Activated T-helper 17 cell treated with anti-CD3 and anti-CD28 coated beads, Interleukin-2, amount 50 U/mL, for 72 hours (primary cell): Measurements from ENCODE around the gene GLB1L. TPM values are rescaled to one million over a fixed set of nuclear protein-coding genes. Genes with fewer than 3 reads are reported as not detected.
A peak's percentile ranks its signal among the peaks of the same experiment; 100 is the strongest.

Experiments
- ATAC-seq: fragments of 150-1000 bp; cut with Tn5 transposase; replicated peaks from 2 replicates; pipeline ENCODE4 v1.10.0; 2021; ENCODE audit warnings: mild to moderate bottlenecking, moderate library complexity
- H3K27ac Mint-ChIP-seq: one replicate; pipeline ENCODE4 v1.8.0; 2022; ENCODE audit warnings: mixed read lengths
- H3K27me3 Mint-ChIP-seq: one replicate; pipeline ENCODE4 v1.8.0; 2022; ENCODE audit warnings: mixed read lengths
- H3K36me3 Mint-ChIP-seq: one replicate; pipeline ENCODE4 v1.8.0; 2022; ENCODE audit warnings: low read depth, mild to moderate bottlenecking, mixed read lengths
- H3K4me1 Mint-ChIP-seq: one replicate; pipeline ENCODE4 v1.8.0; 2022; ENCODE audit warnings: mixed read lengths
- H3K4me3 Mint-ChIP-seq: one replicate; pipeline ENCODE4 v1.8.0; 2022; ENCODE audit warnings: mild to moderate bottlenecking, mixed read lengths
- H3K9me3 Mint-ChIP-seq: one replicate; pipeline ENCODE4 v1.8.0; 2022; ENCODE audit warnings: mixed read lengths
- total RNA-seq, 2 donors: library from RNA; stranded (reverse); gene quantifications; one replicate each; pipeline ENCODE4 v1.2.3, GENCODE V29; 2022

GLB1L gene
- total RNA-seq, 2 donors from 2014 or later: 2.8 to 5.3 TPM

DNA sequence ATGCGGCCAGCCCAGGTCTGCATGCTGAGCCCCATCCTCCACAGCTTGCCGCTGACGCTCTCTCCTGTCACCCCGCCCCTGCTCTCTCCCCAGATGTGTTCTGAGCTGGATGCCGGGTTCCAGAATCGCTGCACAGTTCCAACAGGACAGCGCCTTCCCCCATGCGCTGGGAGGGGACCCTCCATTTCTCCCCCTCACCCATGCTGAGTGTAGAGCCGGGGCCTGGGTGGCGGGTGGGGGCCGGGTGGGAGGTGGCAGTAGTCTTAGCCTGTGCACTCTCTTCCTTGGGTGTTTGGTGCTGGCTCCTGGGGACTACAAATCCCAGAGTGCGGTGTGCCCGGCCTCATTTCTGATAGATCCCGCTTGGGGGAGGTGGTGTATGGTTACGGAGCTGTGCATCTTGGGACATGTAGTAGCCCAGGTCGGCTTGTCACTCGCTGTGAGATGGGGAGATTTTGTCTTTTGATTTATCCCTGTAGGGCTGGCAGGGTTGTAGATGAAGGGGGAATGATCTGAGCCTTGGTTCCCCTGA, 40.7 kb upstream of the GLB1L start:
- ATAC-seq: no peak
- no peak overlapping the region for H3K4me3 Mint-ChIP-seq
- H3K4me1 Mint-ChIP-seq: peaks cover 9% of the 10 kb centered on the region
- peak overlapping the region; percentile 17 for H3K27ac Mint-ChIP-seq
- H3K27me3 Mint-ChIP-seq: no peaks in the 10 kb centered on the region
- peaks cover 40% of the 10 kb centered on the region for H3K36me3 Mint-ChIP-seq
- H3K9me3 Mint-ChIP-seq: no peaks in the 10 kb centered on the region

DNA sequence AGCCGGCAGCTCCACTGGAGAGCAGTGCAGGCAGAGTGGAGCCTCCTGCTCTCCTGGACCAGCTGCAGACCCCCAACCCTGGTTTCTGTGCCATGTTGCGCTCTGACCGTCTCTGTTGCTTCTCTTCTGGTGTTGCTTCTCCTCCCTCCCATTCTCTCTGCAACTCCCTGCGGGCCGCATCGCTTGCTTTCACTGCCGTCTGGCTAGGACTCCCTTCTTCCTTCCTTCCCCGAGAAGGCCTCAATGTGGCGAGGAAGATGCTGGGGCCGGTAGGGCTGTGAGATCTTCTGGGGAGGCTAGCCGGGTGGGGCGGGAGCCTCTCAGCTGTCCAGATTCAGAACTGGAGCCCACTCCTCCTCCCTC, 40.1 kb upstream of the GLB1L start:
- peaks cover 15% of the 10 kb centered on the region for H3K4me1 Mint-ChIP-seq
- H3K27ac Mint-ChIP-seq: peak overlapping the region; percentile 50
- no peak overlapping the region for H3K4me3 Mint-ChIP-seq
- H3K27me3 Mint-ChIP-seq: no peaks in the 10 kb centered on the region
- no peaks in the 10 kb centered on the region for H3K9me3 Mint-ChIP-seq
- peaks cover 46% of the 10 kb centered on the region for H3K36me3 Mint-ChIP-seq
- no peak for ATAC-seq

DNA sequence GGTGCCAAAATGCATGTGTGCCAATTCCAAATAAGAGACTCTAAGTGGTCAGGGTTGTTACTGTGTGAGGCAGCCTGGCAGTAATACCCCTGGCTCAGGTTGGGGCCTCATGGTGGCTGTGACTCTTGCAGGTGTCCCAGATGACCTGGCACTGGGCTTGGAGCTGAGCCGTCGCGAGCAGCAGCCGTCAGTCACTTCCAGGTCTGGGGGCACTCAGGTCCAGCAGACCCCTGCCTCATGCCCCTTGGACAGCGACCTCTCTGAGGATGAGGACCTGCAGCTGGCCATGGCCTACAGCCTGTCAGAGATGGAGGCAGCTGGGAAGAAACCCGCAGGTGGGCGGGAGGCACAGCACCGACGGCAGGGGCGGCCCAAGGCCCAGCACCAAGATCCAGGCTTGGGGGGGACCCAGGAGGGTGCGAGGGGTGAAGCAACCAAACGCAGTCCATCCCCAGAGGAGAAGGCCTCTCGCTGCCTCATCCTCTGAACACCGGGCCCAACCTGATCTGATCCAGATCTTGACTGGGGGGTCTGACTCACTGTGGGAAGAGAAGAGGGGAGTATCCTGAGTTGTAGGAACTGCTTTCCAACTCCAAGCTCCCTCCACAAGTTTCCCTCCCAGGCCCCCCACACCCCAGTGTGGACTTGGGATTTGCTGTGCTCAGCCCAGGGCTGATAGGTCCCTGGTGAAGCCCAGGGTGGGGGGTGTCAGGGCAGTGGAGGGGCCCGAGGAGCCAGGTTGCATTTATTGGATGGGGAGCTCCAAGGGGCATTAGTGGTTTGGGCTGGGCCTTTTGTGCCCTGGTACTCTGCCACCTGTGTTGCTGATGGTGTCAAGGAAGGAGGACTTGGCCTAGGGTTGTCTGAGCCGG, 39.5 kb upstream of the GLB1L start:
- H3K4me1 Mint-ChIP-seq: peaks cover 17% of the 10 kb centered on the region
- H3K27me3 Mint-ChIP-seq: no peaks in the 10 kb centered on the region
- H3K4me3 Mint-ChIP-seq: no peak overlapping the region
- H3K9me3 Mint-ChIP-seq: no peaks in the 10 kb centered on the region
- ATAC-seq: no peak
- H3K27ac Mint-ChIP-seq: peak overlapping the region; percentile 50
- H3K36me3 Mint-ChIP-seq: peaks cover 52% of the 10 kb centered on the region

DNA sequence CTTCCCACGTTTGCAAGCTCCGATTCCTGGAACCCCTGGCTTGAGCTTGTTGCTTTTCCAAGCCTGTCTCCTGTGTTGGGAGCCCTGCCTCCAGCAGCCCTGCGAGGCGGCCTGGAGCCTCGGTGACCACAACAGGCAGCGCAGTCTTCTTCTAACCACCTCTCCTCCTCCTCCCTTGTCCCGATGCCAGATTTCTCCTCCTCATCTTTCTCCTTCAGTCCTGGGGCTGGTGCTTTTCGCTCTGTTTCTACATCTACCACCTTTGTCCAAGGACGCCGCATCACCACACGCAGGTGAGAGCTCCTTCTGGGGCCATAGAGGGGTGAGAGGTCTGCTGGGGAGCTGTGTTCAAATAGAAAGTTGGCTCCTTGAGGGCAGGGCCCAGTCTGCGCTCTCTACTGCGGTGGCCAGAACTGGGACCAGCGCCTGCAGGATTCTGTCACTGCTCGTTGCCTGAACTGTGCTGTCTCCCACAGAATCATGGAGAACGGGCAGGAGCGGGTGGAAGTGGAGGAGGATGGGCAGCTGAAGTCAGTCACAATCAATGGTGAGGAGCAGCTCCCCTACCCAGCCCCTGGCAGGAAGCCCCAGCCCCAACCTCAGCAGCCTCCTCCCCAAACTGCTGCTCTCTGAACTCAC, 37.8 kb upstream of the GLB1L start:
- Mint-ChIP-seq H3K4me1 (peaks cover 19% of the 10 kb centered on the region), H3K4me3 (peak overlapping the region; percentile 87), H3K27ac (peak overlapping the region; percentile 78), H3K36me3 (peaks cover 56% of the 10 kb centered on the region), H3K27me3 (no peaks in the 10 kb centered on the region), H3K9me3 (no peaks in the 10 kb centered on the region)
- no peak for ATAC-seq

GRCh38 chr2:219282375-219282774, 37.1 kb upstream of the GLB1L start:
- no peak for ATAC-seq
- Mint-ChIP-seq H3K36me3 (peaks cover 56% of the 10 kb centered on the region), H3K27ac (peak overlapping the region; percentile 78), H3K27me3 (no peaks in the 10 kb centered on the region), H3K4me1 (peaks cover 24% of the 10 kb centered on the region), H3K9me3 (no peaks in the 10 kb centered on the region), H3K4me3 (peak overlapping the region; percentile 87)

GRCh38 chr2:219281588-219281987, 36.3 kb upstream of the GLB1L start:
- Mint-ChIP-seq H3K36me3 (peaks cover 56% of the 10 kb centered on the region), H3K27me3 (no peaks in the 10 kb centered on the region), H3K4me1 (peaks cover 24% of the 10 kb centered on the region), H3K27ac (peak overlapping the region; percentile 96), H3K9me3 (no peaks in the 10 kb centered on the region), H3K4me3 (peak overlapping the region; percentile 87)
- no peak for ATAC-seq

GRCh38 chr2:219280651-219281050, 35.4 kb upstream of the GLB1L start:
- H3K4me1 Mint-ChIP-seq: peaks cover 24% of the 10 kb centered on the region
- H3K36me3 Mint-ChIP-seq: peaks cover 56% of the 10 kb centered on the region
- H3K27me3 Mint-ChIP-seq: no peaks in the 10 kb centered on the region
- no peaks in the 10 kb centered on the region for H3K9me3 Mint-ChIP-seq
- peak overlapping the region; percentile 96 for H3K27ac Mint-ChIP-seq
- H3K4me3 Mint-ChIP-seq: peak overlapping the region; percentile 87
- no peak for ATAC-seq

DNA sequence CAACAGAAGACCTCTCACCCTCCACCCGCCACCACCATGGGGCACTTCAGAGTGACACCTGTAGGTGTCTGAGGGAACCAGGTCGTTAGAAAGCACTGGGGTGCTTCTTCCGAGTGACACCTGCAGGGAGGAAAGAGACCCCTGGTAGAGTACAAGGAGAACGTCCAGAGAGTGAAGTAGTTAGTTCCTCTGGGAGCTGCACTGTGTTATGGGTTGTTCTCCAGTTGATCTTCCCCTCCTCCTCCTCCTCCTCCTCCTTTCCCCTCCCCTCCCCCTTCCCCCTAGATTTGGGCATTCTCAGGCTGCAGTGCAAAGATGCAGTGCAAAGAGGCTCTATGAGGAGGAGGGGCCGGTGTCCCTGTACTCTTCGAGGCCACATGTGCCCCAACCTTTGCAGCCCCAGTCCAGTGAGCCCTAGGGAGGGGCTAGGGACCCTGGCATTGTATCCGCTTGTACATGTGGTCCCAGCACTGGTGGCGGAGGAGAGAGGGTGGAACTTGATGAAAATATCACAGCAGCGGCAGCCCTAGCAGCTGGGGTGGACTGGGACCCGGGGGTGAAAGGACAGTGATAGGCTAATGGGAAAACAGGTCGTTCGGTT, 34.8 kb upstream of the GLB1L start:
- ATAC-seq: no peak
- H3K27me3 Mint-ChIP-seq: no peaks in the 10 kb centered on the region
- no peaks in the 10 kb centered on the region for H3K9me3 Mint-ChIP-seq
- H3K4me3 Mint-ChIP-seq: peak overlapping the region; percentile 87
- H3K27ac Mint-ChIP-seq: peak overlapping the region; percentile 96
- peaks cover 24% of the 10 kb centered on the region for H3K4me1 Mint-ChIP-seq
- peaks cover 50% of the 10 kb centered on the region for H3K36me3 Mint-ChIP-seq

- Mint-ChIP-seq H3K27ac (peak within 1 kb of the TSS; percentile 96), H3K9me3 (no peaks in the 10 kb centered on the region), H3K4me3 (peak within 1 kb of the TSS; percentile 87), H3K36me3 (peaks cover 50% of the 10 kb centered on the region), H3K4me1 (peaks cover 24% of the 10 kb centered on the region), H3K27me3 (no peaks in the 10 kb centered on the region)
- peak; percentile 88 for ATAC-seq
Observed at GRCh38 chr2:219279151-219279915, 34.1 kb upstream of the GLB1L start, which contains the start of gene DNAJB2. Gene DNAJB2, plus strand, starts transcription at chr2:219279366. Its CDS starts 468 bp downstream, at chr2:219279834.

DNA sequence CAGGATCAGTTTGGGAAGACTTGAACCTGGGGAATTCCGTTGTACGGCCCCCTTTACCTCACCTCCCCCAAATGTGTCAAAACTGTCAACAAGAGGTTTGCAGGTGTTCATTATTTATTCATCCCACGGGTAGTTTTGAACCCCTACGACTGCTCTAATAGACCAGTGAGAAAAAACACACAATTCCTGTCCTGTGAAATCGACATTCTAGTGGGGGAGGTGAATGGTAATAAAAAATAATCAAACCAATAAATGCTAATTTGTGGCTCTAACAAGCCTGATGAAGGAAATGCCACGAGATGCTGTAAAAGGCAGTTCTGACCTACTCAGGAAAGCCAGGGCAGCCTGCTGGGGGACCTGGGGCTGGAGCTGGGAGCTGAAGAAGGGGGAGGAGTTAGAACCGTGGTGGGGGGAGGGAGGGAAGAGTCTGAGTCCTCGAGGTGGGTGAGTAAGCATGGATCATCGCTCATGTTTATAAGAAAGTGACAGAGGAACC, 33.5 kb upstream of the GLB1L start:
- ATAC-seq: no peak
- Mint-ChIP-seq H3K9me3 (no peaks in the 10 kb centered on the region), H3K4me3 (peak overlapping the region; percentile 87), H3K36me3 (peaks cover 44% of the 10 kb centered on the region), H3K4me1 (peaks cover 24% of the 10 kb centered on the region), H3K27ac (peak overlapping the region; percentile 90), H3K27me3 (no peaks in the 10 kb centered on the region)

DNA sequence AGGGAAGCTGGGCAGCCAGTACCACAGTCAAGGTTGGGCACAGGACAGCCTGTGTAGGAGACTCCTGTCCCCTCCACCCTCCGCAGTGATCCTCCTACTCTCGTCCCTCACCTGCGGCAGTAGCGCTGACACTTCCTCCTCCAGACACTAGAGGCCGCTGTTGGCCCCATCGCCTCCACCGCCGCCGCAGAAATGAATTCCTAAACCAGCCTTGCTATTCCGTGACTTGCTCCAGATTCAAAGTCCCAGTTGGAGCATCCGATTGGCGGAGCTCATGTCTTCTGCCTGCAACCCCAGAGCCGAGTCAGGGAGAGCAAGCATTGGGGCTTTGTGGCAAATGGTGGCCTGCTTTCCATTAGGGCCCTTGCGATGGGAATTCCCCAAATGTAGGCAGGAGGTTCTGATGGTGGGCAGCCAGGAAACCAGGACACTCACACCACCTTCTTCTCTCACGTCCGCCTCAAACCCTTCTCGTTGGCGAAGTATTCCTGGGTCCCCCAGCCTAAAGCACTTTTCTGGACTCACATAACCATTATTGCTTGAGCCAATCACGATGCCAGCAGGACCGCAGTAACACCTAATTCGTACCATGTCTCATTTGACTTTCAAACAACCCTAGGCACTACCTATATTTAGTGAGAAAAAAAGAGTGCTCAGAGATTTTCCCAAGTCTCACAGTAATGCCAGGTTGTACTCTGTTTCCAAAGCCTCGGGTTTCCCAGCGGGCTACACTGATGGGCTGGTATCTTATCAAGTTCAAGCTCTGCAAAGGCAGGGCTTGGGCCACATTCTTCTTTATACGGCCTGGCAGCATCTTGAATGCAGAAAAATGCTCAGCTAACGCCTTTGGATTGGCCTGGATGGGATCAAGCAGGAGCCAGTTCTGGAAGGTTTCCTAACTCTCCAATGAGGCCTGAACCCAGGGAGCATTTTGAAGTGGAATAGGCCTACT, 32.7 kb upstream of the GLB1L start:
- Mint-ChIP-seq H3K27me3 (no peaks in the 10 kb centered on the region), H3K4me3 (peak overlapping the region; percentile 87), H3K9me3 (no peaks in the 10 kb centered on the region), H3K4me1 (peaks cover 21% of the 10 kb centered on the region), H3K36me3 (peaks cover 36% of the 10 kb centered on the region), H3K27ac (peak overlapping the region; percentile 90)
- ATAC-seq: peak; percentile 6

- Mint-ChIP-seq H3K4me3 (no peak overlapping the region), H3K27ac (no peak overlapping the region), H3K9me3 (no peaks in the 10 kb centered on the region), H3K4me1 (peaks cover 7% of the 10 kb centered on the region), H3K27me3 (no peaks in the 10 kb centered on the region), H3K36me3 (peaks cover 1% of the 10 kb centered on the region)
- ATAC-seq: no peak
Observed at GRCh38 chr2:219274361-219274921, 29.2 kb upstream of the GLB1L start.

DNA sequence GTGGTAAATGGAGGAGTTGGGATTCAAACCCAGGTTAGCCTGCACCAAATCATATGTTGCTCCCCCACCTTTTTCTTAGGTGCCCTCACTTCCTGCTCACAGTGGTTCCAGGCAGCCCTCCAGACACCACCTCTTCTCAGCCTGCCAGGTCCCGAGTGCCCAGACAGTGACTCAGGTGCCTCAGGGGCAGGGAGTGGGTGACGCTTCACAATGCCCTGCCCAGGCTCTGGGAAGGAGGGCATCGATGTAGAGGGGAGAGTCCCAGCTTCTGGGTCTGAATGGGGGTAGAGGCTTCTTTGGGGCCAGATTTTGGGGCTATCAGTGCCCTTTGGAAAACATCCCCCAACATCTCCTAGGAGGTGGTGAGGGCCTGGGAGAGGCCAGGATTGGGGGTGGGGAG, 28.7 kb upstream of the GLB1L start:
- Mint-ChIP-seq H3K36me3 (no peaks in the 10 kb centered on the region), H3K27me3 (no peaks in the 10 kb centered on the region), H3K4me3 (no peak overlapping the region), H3K4me1 (peaks cover 7% of the 10 kb centered on the region), H3K9me3 (no peaks in the 10 kb centered on the region), H3K27ac (no peak overlapping the region)
- no peak for ATAC-seq
